ENCODE data around the gene BICDL1.

GRCh38 chr12:120099738-120100137 is 110.7 kb downstream of the BICDL1 start:
- TF ChIP-seq, protein P1, sequence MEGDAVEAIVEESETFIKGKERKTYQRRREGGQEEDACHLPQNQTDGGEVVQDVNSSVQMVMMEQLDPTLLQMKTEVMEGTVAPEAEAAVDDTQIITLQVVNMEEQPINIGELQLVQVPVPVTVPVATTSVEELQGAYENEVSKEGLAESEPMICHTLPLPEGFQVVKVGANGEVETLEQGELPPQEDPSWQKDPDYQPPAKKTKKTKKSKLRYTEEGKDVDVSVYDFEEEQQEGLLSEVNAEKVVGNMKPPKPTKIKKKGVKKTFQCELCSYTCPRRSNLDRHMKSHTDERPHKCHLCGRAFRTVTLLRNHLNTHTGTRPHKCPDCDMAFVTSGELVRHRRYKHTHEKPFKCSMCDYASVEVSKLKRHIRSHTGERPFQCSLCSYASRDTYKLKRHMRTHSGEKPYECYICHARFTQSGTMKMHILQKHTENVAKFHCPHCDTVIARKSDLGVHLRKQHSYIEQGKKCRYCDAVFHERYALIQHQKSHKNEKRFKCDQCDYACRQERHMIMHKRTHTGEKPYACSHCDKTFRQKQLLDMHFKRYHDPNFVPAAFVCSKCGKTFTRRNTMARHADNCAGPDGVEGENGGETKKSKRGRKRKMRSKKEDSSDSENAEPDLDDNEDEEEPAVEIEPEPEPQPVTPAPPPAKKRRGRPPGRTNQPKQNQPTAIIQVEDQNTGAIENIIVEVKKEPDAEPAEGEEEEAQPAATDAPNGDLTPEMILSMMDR (IDR thresholded peaks at IDR 0.05; ENCODE audit: extremely low read depth in 1 of 2, insufficient read depth in 1 of 2, low read depth in 1 of 2, low read length in 2 of 2) = no peak
- TF ChIP-seq POLR2A (IDR thresholded peaks at IDR 0.05; ENCODE audit: low read depth, low read length) (no peak), POLR2AphosphoS5 (IDR thresholded peaks at IDR 0.05; ENCODE audit: insufficient read depth, low read depth, low read length) (no peak)

Data from endothelial cell of umbilical vein (primary cell).